ENCODE data around the gene ZNF219.
"Not testable (repeated sequence)": the region's sequence is repeated elsewhere in the genome, so short reads cannot be mapped to it uniquely, and the experiment has no call there.

ZNF219 gene

DNA sequence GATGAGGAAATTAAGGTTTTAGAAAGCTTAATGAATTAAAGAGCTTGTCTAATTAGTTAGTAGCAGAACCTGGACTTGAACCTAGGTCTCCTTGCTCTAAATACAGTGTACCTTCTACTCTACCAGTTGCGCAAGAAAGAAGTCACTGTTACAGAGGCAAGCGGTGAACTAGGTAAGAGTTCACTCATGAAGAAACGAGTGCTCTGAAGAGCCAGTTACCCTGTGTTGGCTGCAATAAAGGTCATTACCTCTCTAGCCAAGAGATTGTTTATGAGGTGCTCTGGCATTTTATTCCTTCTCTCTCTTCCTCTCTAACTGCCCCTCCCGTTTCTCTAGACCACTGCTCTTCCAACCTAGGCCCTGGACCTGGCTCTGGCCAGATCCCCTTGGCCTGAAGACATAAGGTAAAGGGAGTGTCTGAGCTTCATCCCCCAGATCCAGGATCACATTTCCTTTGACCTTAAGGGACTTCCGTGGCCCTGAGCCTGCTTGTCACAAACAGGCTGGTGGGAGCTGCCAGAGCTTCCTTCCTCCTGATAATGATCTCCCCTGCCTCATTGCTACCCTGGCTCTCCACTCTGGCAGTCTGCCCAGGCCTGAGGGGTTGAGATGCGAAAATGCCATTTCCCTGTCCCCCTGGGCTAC, 54.4 kb downstream of the ZNF219 start:
- DNase-seq (ENCODE audit: low read depth, low spot score), result no peak

DNA sequence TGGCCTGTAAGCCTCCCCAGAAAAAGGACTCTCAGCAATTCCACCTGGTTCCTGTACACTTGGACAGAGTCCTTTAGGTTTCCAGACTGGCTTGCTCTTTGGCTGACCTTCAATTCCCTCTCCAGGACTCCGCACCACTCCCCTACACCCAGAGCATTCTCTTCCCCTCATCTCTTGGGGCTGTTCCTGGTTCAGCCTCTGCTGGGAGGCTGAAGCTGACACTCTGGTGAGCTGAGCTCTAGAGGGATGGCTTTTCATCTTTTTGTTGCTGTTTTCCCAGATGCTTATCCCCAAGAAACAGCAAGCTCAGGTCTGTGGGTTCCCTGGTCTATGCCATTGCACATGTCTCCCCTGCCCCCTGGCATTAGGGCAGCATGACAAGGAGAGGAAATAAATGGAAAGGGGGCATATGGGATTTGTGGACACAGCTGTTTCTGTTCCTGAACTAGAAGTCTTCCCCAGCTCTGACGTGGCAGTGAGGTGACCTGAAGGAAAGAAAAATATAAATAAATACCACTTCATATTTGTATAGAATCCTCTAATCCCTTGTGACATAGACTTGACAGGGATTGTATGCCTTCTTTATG, 55.0 kb downstream of the ZNF219 start:
- DNase-seq (ENCODE audit: low read depth, low spot score), result no peak

DNA sequence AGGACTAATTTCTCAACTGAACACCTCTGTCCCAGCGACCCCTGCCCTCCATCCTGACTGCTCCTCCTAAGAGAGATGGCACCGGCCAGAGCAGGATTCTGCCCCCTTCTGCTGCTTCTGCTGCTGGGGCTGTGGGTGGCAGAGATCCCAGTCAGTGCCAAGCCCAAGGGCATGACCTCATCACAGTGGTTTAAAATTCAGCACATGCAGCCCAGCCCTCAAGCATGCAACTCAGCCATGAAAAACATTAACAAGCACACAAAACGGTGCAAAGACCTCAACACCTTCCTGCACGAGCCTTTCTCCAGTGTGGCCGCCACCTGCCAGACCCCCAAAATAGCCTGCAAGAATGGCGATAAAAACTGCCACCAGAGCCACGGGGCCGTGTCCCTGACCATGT, 55.5 kb downstream of the ZNF219 start:
- no peak for DNase-seq (ENCODE audit: low read depth, low spot score)

DNA sequence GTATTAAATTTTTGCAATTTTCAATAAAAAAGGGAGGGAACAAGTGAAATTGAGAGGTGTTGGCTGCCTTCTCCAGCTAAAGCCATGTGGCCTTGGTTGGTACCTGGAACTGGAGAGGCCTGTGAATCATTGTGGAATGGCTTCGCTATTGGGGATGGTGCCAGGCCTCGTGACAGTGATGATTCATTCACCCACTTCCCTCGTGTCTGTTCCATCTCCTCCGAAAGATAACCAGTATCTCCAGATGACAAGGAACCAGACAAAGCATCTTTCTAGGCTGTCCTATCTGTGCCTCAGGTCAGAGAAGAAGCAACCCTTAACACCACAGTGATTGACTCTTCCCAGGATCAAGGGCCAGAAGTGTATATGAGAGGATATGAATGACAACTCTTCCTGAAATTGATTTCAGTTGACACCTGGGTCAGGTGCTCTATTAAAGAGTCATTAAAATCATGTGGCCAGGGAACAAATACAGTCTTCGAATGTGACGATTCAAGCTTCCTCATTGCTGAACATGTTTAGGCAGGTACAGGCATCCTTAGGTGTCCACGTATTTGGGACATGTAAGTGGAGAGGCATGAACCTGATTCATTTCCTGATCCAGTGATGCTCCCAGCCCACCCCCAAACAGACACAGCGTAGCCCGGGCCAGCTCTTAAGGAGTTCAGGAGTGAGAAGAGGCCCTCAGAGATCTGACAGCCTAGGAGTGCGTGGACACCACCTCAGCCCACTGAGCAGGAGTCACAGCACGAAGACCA, 56.6 kb downstream of the ZNF219 start, which contains the start of gene RNASE7:
TSS of gene RNASE7 (plus strand) at position 687 of the 758 bp plus-strand sequence. CDS start 631 bp downstream, outside the sequence.
- DNase-seq (ENCODE audit: low read depth, low spot score), result no peak

DNA sequence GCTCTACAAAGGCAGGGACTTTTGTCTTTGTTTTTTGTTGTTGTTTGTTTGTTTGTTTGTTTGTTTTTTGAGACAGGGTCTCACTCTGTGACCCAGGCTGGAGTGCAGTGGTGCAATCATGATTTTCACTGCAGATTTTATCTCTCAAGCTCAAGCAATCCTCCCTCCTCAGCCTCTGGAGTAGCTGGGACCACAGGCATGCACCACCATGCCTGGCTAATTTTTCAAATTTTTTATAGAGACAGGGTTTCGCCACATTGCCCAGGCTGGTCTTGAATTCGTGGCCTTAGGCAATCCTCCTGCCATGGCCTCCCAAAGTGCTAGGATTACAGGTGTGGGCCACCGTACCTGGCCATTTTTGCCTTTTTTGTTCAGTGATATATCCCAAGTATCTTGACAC, 57.5 kb downstream of the ZNF219 start:
- not testable (repeated sequence) for DNase-seq (ENCODE audit: low read depth, low spot score)

DNA sequence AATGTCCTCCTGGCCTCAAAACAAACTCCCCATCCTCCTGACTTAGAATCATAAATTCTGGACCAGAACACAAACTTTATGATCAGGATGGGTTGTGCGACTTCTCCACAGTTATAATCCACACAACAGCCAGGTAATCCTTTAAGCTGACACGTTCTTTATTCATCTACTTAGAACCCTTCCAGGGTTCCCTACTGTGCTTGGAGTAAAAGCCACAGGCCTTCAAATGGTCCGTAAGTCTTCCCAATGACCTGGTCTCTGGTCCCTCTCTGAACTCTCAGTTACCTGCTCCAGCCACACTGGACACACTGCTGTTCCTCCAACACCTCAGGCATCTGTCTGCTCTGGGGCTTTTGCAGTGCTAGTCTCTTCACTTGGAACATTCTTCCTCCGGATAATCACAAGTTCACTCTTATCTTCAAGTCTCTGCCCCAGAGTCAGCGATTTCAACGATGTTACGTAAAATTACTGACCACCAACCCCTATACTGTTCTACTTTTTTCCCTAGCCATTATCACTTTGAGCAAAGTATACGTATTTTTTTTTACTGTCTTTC, 58.0 kb downstream of the ZNF219 start:
- DNase-seq (ENCODE audit: low read depth, low spot score), result no peak

Data from iPS DF 19.7 (cell line).